H1 (cell line): Measurements from ENCODE around the gene LHPP. TPM values are rescaled to one million over a fixed set of nuclear protein-coding genes. Genes with fewer than 3 reads are reported as not detected.
A peak's percentile ranks its signal among the peaks of the same experiment; 100 is the strongest.

Experiments
- CTCF ChIA-PET: fragments of 300-600 bp; sonication (Branson Sonifier 250); formaldehyde crosslinking; loops from one replicate; lab custom pipeline; 2021; ENCODE audit not compliant: partially characterized antibody; lab: Charles Lee
- POLR2A ChIA-PET: fragments of 300-600 bp; sonication (Branson Sonifier 250); formaldehyde crosslinking; loops from one replicate; lab custom pipeline; 2021; ENCODE audit warnings: inconsistent platforms; ENCODE audit not compliant: partially characterized antibody; lab: Charles Lee
- DNase-seq, 2 experiments: peaks; one replicate each; pipeline versions ENCODE4 v3.0.0 to v3.0.0-alpha.2; 2010 to 2022; ENCODE audit warnings: low spot score in 2 of 2, low read depth in 1 of 2, mixed read lengths in 1 of 2
- FAIRE-seq: peaks from 2 replicates; lab custom pipeline; 2011; peaks lifted over from hg19 to GRCh38; lab: Jason Lieb, UNC
- H2AFZ ChIP-seq: 2 replicates; pipeline ENCODE4 v1.8.1; 2012; ENCODE audit warnings: low read length, inconsistent platforms
- H2AK5ac ChIP-seq: 2 replicates; pipeline ENCODE4 v1.6.1; 2013; ENCODE audit warnings: low read depth, low read length
- H2BK120ac ChIP-seq: replicated peaks from 2 replicates; pipeline ENCODE3; 2013; ENCODE audit warnings: low read depth, low read length, inconsistent platforms
- H2BK12ac ChIP-seq: 2 replicates; pipeline ENCODE4 v1.6.1; 2013; ENCODE audit warnings: low read depth, low read length
- H2BK15ac ChIP-seq: 2 replicates; pipeline ENCODE4 v1.6.1; 2013; ENCODE audit warnings: low read length
- H2BK20ac ChIP-seq: 2 replicates; pipeline ENCODE4 v1.6.1; 2013; ENCODE audit warnings: low read length
- H2BK5ac ChIP-seq: 2 replicates; pipeline ENCODE4 v1.6.1; 2013; ENCODE audit warnings: low read depth, low read length
- H3K14ac ChIP-seq: 2 replicates; pipeline ENCODE4 v1.6.1; 2013; ENCODE audit warnings: inconsistent platforms; ENCODE audit not compliant: insufficient read length
- H3K18ac ChIP-seq: 2 replicates; pipeline ENCODE4 v1.6.1; 2013; ENCODE audit warnings: low read length; ENCODE audit errors: extremely low read depth
- H3K23ac ChIP-seq: 2 replicates; pipeline ENCODE4 v1.6.1; 2013; ENCODE audit warnings: inconsistent platforms; ENCODE audit not compliant: insufficient read length
- H3K23me2 ChIP-seq: 2 replicates; pipeline ENCODE4 v1.6.1; 2013; ENCODE audit warnings: low read depth, low read length
- H3K27ac ChIP-seq: 2 replicates; pipeline ENCODE4 v1.6.1; 2011; ENCODE audit warnings: low read depth, low read length, inconsistent platforms
- H3K27me3 ChIP-seq, 4 experiments: replicated peaks in 1 of 4; 1 replicate in 1 of 4; 2 replicates in 3 of 4; pipeline versions ENCODE4 v1.6.1 to v1.8.1; 2011 to 2013; ENCODE audit warnings: low read length in 3 of 4, mild to moderate bottlenecking in 3 of 4, inconsistent platforms in 2 of 4, mixed read lengths in 2 of 4, moderate library complexity in 1 of 4; ENCODE audit not compliant: control insufficient read depth in 3 of 4, insufficient read depth in 3 of 4; ENCODE audit errors: extremely low read depth in 1 of 4
- H3K36me3 ChIP-seq, 4 experiments: 2 replicates each; pipeline versions ENCODE4 v1.6.1 to v1.8.1; 2011 to 2013; ENCODE audit warnings: mild to moderate bottlenecking in 4 of 4, low read length in 3 of 4, moderate library complexity in 2 of 4, control low read depth in 1 of 4, inconsistent platforms in 1 of 4; ENCODE audit not compliant: insufficient read depth in 4 of 4, control insufficient read depth in 2 of 4
- H3K4ac ChIP-seq: replicated peaks from 2 replicates; pipeline ENCODE3; 2013; ENCODE audit warnings: low read length, low read depth, mixed read lengths, inconsistent platforms; ENCODE audit not compliant: insufficient read length
- H3K4me1 ChIP-seq, 4 experiments: replicated peaks in 1 of 4; 1 replicate in 1 of 4; 2 replicates in 3 of 4; pipeline versions ENCODE4 v1.6.1 to v1.8.1; 2011 to 2013; ENCODE audit warnings: low read length in 3 of 4, inconsistent platforms in 2 of 4, mixed read lengths in 1 of 4; ENCODE audit not compliant: insufficient read depth in 4 of 4, control insufficient read depth in 3 of 4
- H3K4me2 ChIP-seq, 2 experiments: 2 replicates each; pipeline versions ENCODE4 v1.6.1 to v1.8.1; 2011 to 2013; ENCODE audit warnings: low read depth in 2 of 2, low read length in 2 of 2, control low read depth in 1 of 2, inconsistent platforms in 1 of 2, mild to moderate bottlenecking in 1 of 2; ENCODE audit not compliant: insufficient read depth in 1 of 2
- H3K4me3 ChIP-seq, 4 experiments: fragments of 200-600, 300-600 bp in 1 of 4; sonication (generic), shearing (Covaris generic), sonication (Bioruptor Twin) in 1 of 4; 2 replicates each; pipeline versions ENCODE4 v1.5.1 to v1.8.1; 2011 to 2016; ENCODE audit warnings: low read length in 4 of 4, low read depth in 3 of 4, control low read depth in 2 of 4, inconsistent platforms in 2 of 4, mild to moderate bottlenecking in 2 of 4, mixed read lengths in 1 of 4, moderate library complexity in 1 of 4; ENCODE audit not compliant: insufficient read depth in 2 of 4; ENCODE audit errors: extremely low read depth in 1 of 4
- H3K56ac ChIP-seq: replicated peaks from 2 replicates; pipeline ENCODE3; 2013; ENCODE audit warnings: low read depth, mild to moderate bottlenecking, mixed read lengths, low read length, inconsistent platforms; ENCODE audit not compliant: insufficient read length
- H3K79me1 ChIP-seq: 2 replicates; pipeline ENCODE4 v1.6.1; 2013; ENCODE audit warnings: low read depth, low read length, control low read depth
- H3K79me2 ChIP-seq, 2 experiments: 2 replicates each; pipeline versions ENCODE4 v1.6.1 to v1.8.1; 2012 to 2013; ENCODE audit warnings: low read length in 2 of 2, mild to moderate bottlenecking in 2 of 2, inconsistent platforms in 1 of 2; ENCODE audit not compliant: insufficient read depth in 2 of 2, control insufficient read depth in 1 of 2
- H3K9ac ChIP-seq, 4 experiments: replicated peaks in 1 of 4; 1 replicate in 1 of 4; 2 replicates in 3 of 4; pipeline versions ENCODE4 v1.6.1 to v1.8.1; 2011 to 2013; ENCODE audit warnings: low read depth in 3 of 4, low read length in 3 of 4, control low read depth in 2 of 4, mild to moderate bottlenecking in 2 of 4, moderate library complexity in 2 of 4, inconsistent platforms in 1 of 4; ENCODE audit errors: extremely low read depth in 1 of 4
- H3K9me3 ChIP-seq, 2 experiments: 2 replicates each; pipeline versions ENCODE4 v1.6.1 to v1.8.1; 2012 to 2013; ENCODE audit warnings: mild to moderate bottlenecking in 2 of 2, moderate library complexity in 2 of 2, control low read depth in 1 of 2, inconsistent platforms in 1 of 2, low read depth in 1 of 2, low read length in 1 of 2, mixed read lengths in 1 of 2; ENCODE audit not compliant: insufficient read depth in 2 of 2
- H4K20me1 ChIP-seq, 2 experiments: replicated peaks in 1 of 2; 2 replicates each; pipeline versions ENCODE3 to v1.8.1; 2011 to 2013; ENCODE audit warnings: inconsistent platforms in 2 of 2, low read length in 2 of 2, mild to moderate bottlenecking in 1 of 2; ENCODE audit not compliant: insufficient read depth in 2 of 2, control insufficient read depth in 1 of 2
- H4K5ac ChIP-seq: 2 replicates; pipeline ENCODE4 v1.6.1; 2013; ENCODE audit warnings: low read length, low read depth, mixed read lengths, inconsistent platforms; ENCODE audit not compliant: insufficient read length
- H4K8ac ChIP-seq: 2 replicates; pipeline ENCODE4 v1.8.0; 2013; ENCODE audit warnings: mild to moderate bottlenecking, moderate library complexity, low read length, inconsistent platforms; ENCODE audit not compliant: insufficient read depth; ENCODE audit errors: extremely low read depth
- H4K91ac ChIP-seq: replicated peaks from 2 replicates; pipeline ENCODE3; 2013; ENCODE audit warnings: low read length, mixed read lengths, inconsistent platforms; ENCODE audit not compliant: insufficient read length
- KDM5A ChIP-seq: fragments of 200-600 bp; IDR thresholded peaks from 2 replicates; pipeline ENCODE4 v1.7.1; 2012; ENCODE audit warnings: mild to moderate bottlenecking, low read length, inconsistent platforms, mixed read lengths
- MAFK ChIP-seq: IDR thresholded peaks from 2 replicates; pipeline ENCODE4 v1.6.1; 2012; ENCODE audit warnings: low read depth, mild to moderate bottlenecking, improper control_type of control experiment, low read length
- SP2 ChIP-seq: IDR thresholded peaks from 2 replicates; pipeline ENCODE4 v1.6.1; 2012; ENCODE audit warnings: mild to moderate bottlenecking, low read length, inconsistent platforms
- TEAD4 ChIP-seq: IDR thresholded peaks from 2 replicates; pipeline ENCODE4 v1.6.1; 2012; ENCODE audit warnings: low read depth, low read length, inconsistent platforms, mixed read lengths
- WGBS, 2 experiments: shearing (Covaris generic) in 1 of 2; methylation state at CpG; one replicate each; pipeline versions ENCODE4 v1.1.6 to v1.1.7; 2013 to 2015; ENCODE audit warnings: low lambda C conversion rate in 2 of 2, mixed read lengths in 2 of 2, inconsistent platforms in 1 of 2, low coverage in 1 of 2, missing lambda C conversion rate in 1 of 2; ENCODE audit not compliant: insufficient replicate concordance in 2 of 2, insufficient coverage in 1 of 2, insufficient read length in 1 of 2; ENCODE audit errors: extremely low coverage in 1 of 2, missing lambda C conversion rate in 1 of 2; 5-methylcytosine and 5-hydroxymethylcytosine counted together
- polyA plus RNA-seq, 7 experiments: library from polyadenylated mRNA; depleted of rRNA in 3 of 7; stranded (reverse) in 5 of 7; unstranded in 2 of 7; fragments of >200 nt in 5 of 7; fragments of 200-250 nt in 2 of 7; gene quantifications; 1 replicate in 5 of 7; 2 replicates in 1 of 7; 4 replicates in 1 of 7; pipeline versions ENCODE4 v1.2.1 to v1.2.3, GENCODE V29; 2011 to 2013; ENCODE audit warnings: missing spikeins in 2 of 7, mixed read lengths in 2 of 7
- total RNA-seq: library from RNA; stranded (reverse); fragmentation: NEBNext Ultra II Directional; extraction: Animal tissue kit (Norgen Biotek cat#: 25700); gene quantifications from 2 replicates; pipeline ENCODE4 v1.2.1, GENCODE V29; 2021

LHPP gene
- total and polyA plus RNA-seq, 2 of the 8 experiments (the other 6 are each of a cell fraction or from before 2014, with no cell fraction given), result 26.0 to 45.0 TPM

DNA sequence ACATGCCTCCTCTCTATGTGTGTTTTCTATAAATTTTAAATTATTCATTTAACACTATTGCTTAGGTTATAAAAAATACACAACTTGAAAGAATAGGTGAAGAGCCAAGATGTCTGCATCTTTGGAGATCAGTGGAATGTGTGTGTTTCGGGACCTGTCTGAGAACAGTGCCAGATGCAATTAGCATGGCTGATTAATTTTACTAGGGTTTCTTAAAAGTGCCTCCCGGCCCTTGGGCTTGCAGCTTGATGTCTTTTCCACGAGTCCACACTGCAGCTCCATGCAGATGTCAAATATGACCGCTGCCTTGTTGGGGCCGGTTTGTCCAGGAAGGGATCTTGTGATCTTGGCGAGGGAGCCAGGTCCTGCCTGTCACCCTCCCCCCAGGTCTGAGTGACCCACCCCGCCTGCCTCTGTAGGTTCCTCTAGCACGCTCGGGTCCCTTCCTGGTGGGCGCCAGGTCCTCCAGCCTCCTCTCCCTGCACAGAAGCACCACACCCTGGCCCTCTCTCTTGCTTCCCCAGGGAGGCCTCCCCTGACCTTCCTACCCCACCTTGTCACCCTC, 20.7 kb downstream of the LHPP start:
- FAIRE-seq (no peak), DNase-seq (no peak)
- Histone ChIP-seq H3K23me2 (0 out of 2 replicates have a peak, but pooled peaks cover 2% of the 10 kb centered on the region), H3K4me2 (no peak overlapping the region), H3K4me1 (peaks cover 4 to 18% (median 9%) of the 10 kb centered on the region in 4 experiments), H3K79me1 (peaks cover 12% of the 10 kb centered on the region), H2AFZ (no peak overlapping the region), H4K5ac (no peak overlapping the region), H2BK15ac (0 out of 2 replicates have a peak overlapping the region, but pooled peaks have one; percentile 36), H3K18ac (0 out of 2 replicates have a peak overlapping the region, but pooled peaks have one; percentile 13), H3K14ac (no peak overlapping the region), H2AK5ac (no peak overlapping the region; the same call in 1 of the 2 replicates), H2BK120ac (no peak overlapping the region), H3K4ac (no peak overlapping the region), H4K91ac (peak overlapping the region; percentile 1), H2BK5ac (peak overlapping the region; percentile 84), H3K79me2 (no peaks in the 10 kb centered on the region), H3K56ac (no peak overlapping the region), H4K20me1 (peaks cover 0 to 2% of the 10 kb centered on the region in 2 experiments), H3K9me3 (peaks cover 6 to 8% of the 10 kb centered on the region in 2 experiments; a peak in 3 of 4 replicates), H3K9ac (no peak overlapping the region), H3K36me3 (peaks cover 0 to 10% (median 4%) of the 10 kb centered on the region in 4 experiments; a peak in 5 of 8 replicates), H3K4me3 (no peak overlapping the region), H2BK20ac (0 out of 2 replicates have a peak overlapping the region, but pooled peaks have one; percentile 56), H4K8ac (no peak overlapping the region), H3K27me3 (no peaks in the 10 kb centered on the region), H3K23ac (no peak overlapping the region), H2BK12ac (no peak overlapping the region), H3K27ac (no peak overlapping the region)
- CTCF ChIA-PET, result interaction anchor here (1.2 to 3.2 kb wide), 5 partner anchors 10 to 50 kb away, joined by 3 to 14 read pairs (median 5); partner anchors contain the start of gene NKX1-2
- 88% methylated on average over 10 of the region's 10 CpGs; no CpG with 5 or more reads in 1 of the 2 experiments for WGBS, 2 experiments
- no peak for TF ChIP-seq KDM5A
- TF ChIP-seq MAFK, result no peak
- TF ChIP-seq TEAD4, result no peak
- TF ChIP-seq SP2, result no peak
- POLR2A ChIA-PET, result interaction anchor here (0.8 to 1.0 kb wide), 3 partner anchors 9 to 26 kb away, joined by 3 read pairs; no protein-coding TSS in a partner anchor
